ENCODE data around the gene TLR7. TPM values are rescaled to one million over a fixed set of nuclear protein-coding genes. Genes with fewer than 3 reads are reported as not detected.

Gene TLR7
- total RNA-seq, 1 experiment from 2014 or later, result not detected

GRCh38 chrX:12912791-12913482 lies 46.1 kb downstream of the TLR7 start:
- H3K27ac Mint-ChIP-seq (ENCODE audit: low read depth, unreplicated experiment), result no peak overlapping the region
- intact Hi-C loops (cut with micrococcal nuclease), result no loop called here
- DNase-seq (ENCODE audit: unreplicated experiment), result no peak
- POLR2A ChIA-PET, result no interaction called here
- no TSS peak for BruUV-seq (replicated peaks)
- H3K4me1 Mint-ChIP-seq (ENCODE audit: insufficient read depth, unreplicated experiment), result peaks cover 13% of the 10 kb centered on the region
- CTCF ChIA-PET, result no interaction called here
- no peak overlapping the region for H3K4me3 Mint-ChIP-seq (ENCODE audit: unreplicated experiment)
- TF ChIP-seq CTCF (IDR thresholded peaks at IDR 0.05; ENCODE audit: unreplicated experiment), result no peak
- H3K36me3 Mint-ChIP-seq (ENCODE audit: insufficient read depth, unreplicated experiment), result no peaks in the 10 kb centered on the region
- peaks cover 38% of the 10 kb centered on the region for H3K27me3 Mint-ChIP-seq (ENCODE audit: insufficient read depth, unreplicated experiment)
- H3K9me3 Mint-ChIP-seq (ENCODE audit: unreplicated experiment), result no peaks in the 10 kb centered on the region

- DNase-seq (ENCODE audit: unreplicated experiment), result no peak
- BruUV-seq (replicated peaks), result no TSS peak
- Mint-ChIP-seq H3K9me3 (ENCODE audit: unreplicated experiment) (no peaks in the 10 kb centered on the region), H3K27me3 (ENCODE audit: insufficient read depth, unreplicated experiment) (peaks cover 50% of the 10 kb centered on the region), H3K4me3 (ENCODE audit: unreplicated experiment) (no peak overlapping the region), H3K4me1 (ENCODE audit: insufficient read depth, unreplicated experiment) (peaks cover 16% of the 10 kb centered on the region), H3K27ac (ENCODE audit: low read depth, unreplicated experiment) (no peak overlapping the region), H3K36me3 (ENCODE audit: insufficient read depth, unreplicated experiment) (no peaks in the 10 kb centered on the region)
- CTCF ChIA-PET, result interaction anchor here (1.3 to 2.4 kb wide), 4 partner anchors 14 to 103 kb away, joined by 3 to 7 read pairs (median 5); no protein-coding TSS in a partner anchor
- intact Hi-C loops (cut with micrococcal nuclease), result no loop called here
- POLR2A ChIA-PET, result no interaction called here
- TF ChIP-seq CTCF (IDR thresholded peaks at IDR 0.05; ENCODE audit: unreplicated experiment), result no peak
Measured at GRCh38 chrX:12917753-12918152, 50.9 kb downstream of the TLR7 start.

GRCh38 chrX:12919051-12919450 lies 52.2 kb downstream of the TLR7 start:
- Mint-ChIP-seq H3K9me3 (ENCODE audit: unreplicated experiment) (no peaks in the 10 kb centered on the region), H3K27ac (ENCODE audit: low read depth, unreplicated experiment) (no peak overlapping the region), H3K36me3 (ENCODE audit: insufficient read depth, unreplicated experiment) (no peaks in the 10 kb centered on the region), H3K4me3 (ENCODE audit: unreplicated experiment) (no peak overlapping the region), H3K4me1 (ENCODE audit: insufficient read depth, unreplicated experiment) (peaks cover 8% of the 10 kb centered on the region), H3K27me3 (ENCODE audit: insufficient read depth, unreplicated experiment) (peaks cover 60% of the 10 kb centered on the region)
- peak; percentile 59 for DNase-seq (ENCODE audit: unreplicated experiment)
- intact Hi-C loops (cut with micrococcal nuclease), result no loop called here
- no TSS peak for BruUV-seq (replicated peaks)
- no peak for TF ChIP-seq CTCF (IDR thresholded peaks at IDR 0.05; ENCODE audit: unreplicated experiment)
- POLR2A ChIA-PET, result interaction anchor here (0.8 kb wide), 1 partner anchor 9 kb away, joined by 3 read pairs; no protein-coding TSS in a partner anchor
- CTCF ChIA-PET, result interaction anchor here (1.3 to 2.4 kb wide), 3 partner anchors 16 to 104 kb away, joined by 3 to 7 read pairs (median 5); no protein-coding TSS in a partner anchor

- no TSS peak for BruUV-seq (replicated peaks)
Measured at GRCh38 chrX:12919620-12920019, 52.7 kb downstream of the TLR7 start.

More at GRCh38 chrX:12919620-12920019, 52.7 kb downstream of the TLR7 start:
- peaks cover 8% of the 10 kb centered on the region for H3K4me1 Mint-ChIP-seq (ENCODE audit: insufficient read depth, unreplicated experiment)
- DNase-seq (ENCODE audit: unreplicated experiment), result no peak
- no peak for TF ChIP-seq CTCF (IDR thresholded peaks at IDR 0.05; ENCODE audit: unreplicated experiment)
- no peaks in the 10 kb centered on the region for H3K9me3 Mint-ChIP-seq (ENCODE audit: unreplicated experiment)
- POLR2A ChIA-PET, result no interaction called here
- intact Hi-C loops (cut with micrococcal nuclease), result no loop called here
- H3K27me3 Mint-ChIP-seq (ENCODE audit: insufficient read depth, unreplicated experiment), result peaks cover 60% of the 10 kb centered on the region
- H3K36me3 Mint-ChIP-seq (ENCODE audit: insufficient read depth, unreplicated experiment), result no peaks in the 10 kb centered on the region
- no peak overlapping the region for H3K4me3 Mint-ChIP-seq (ENCODE audit: unreplicated experiment)
- CTCF ChIA-PET, result no interaction called here
- H3K27ac Mint-ChIP-seq (ENCODE audit: low read depth, unreplicated experiment), result no peak overlapping the region

All from MCF 10A (cell line).